ENCODE results near the gene LRRC75A. TPM values are rescaled to one million over a fixed set of nuclear protein-coding genes. Genes with fewer than 3 reads are reported as not detected.

Gene LRRC75A
- total RNA-seq, 1 donor from 2014 or later = 7.9 TPM

- no peak for DNase-seq (ENCODE audit: low spot score)
Observed at GRCh38 chr17:16473044-16474011, 18.7 kb downstream of the LRRC75A start.

DNA sequence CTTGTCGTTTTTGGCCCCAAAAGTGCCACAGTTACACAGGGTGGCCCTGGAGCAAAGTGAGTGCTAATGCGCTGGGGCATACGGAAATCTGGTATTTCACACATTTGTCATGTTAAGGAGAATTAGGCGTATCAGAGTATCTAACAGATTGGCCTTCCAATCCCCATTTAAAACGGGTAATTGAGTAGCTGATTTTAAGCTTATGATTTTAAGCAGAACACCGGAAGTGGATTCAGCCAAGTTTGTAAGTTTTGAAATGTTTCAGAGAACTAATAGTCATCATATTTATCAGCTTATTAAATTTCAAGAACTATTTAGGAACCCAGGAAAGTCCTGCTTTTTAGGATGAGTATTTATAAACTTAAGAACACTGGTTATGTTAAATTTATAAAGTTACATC lies 19.5 kb downstream of the LRRC75A start:
- DNase-seq (ENCODE audit: low spot score) = peak; percentile 36

DNA sequence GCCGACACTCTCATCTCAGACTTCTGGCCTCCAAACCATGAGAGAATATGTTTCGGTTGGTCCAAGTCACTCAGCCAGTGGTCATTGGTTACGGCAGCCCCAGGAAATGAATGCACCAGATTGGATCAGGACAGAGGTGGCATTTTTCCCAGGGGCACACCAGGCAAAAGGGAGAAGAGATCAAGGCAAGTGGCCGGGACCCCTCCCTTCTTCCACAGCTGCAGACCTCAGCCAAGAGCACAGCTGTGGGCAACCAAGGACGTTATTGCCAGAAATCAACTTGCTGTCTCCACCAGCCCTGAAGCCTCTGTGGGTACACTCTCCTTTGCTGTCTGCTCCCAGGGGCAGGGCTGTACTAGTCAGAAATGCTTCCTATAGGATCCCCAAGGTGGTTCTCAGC lies 20.7 kb downstream of the LRRC75A start:
- DNase-seq (ENCODE audit: low spot score) = no peak

DNA sequence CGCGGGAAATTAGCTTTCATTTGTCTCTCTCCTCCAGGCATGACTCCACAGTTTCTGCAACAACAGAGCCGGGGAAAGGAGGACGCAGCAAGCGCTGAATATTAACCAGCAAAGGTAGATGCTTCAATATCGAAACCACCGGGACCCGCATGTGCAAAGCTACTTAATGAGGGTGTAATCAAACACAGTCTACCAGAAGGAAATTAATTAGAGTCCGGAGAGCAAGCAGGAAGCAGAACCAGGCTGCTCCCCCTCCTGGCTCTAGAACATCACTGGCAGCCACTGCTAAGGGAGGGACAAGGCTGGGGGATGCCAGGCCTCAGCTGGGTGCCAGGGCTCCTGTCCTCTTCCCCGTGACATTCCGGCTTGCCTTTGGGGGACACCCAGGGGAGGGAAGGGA lies 21.7 kb downstream of the LRRC75A start:
- no peak for DNase-seq (ENCODE audit: low spot score)

- no peak for DNase-seq (ENCODE audit: low spot score)
Observed at GRCh38 chr17:16468428-16468992, 23.5 kb downstream of the LRRC75A start.

DNA sequence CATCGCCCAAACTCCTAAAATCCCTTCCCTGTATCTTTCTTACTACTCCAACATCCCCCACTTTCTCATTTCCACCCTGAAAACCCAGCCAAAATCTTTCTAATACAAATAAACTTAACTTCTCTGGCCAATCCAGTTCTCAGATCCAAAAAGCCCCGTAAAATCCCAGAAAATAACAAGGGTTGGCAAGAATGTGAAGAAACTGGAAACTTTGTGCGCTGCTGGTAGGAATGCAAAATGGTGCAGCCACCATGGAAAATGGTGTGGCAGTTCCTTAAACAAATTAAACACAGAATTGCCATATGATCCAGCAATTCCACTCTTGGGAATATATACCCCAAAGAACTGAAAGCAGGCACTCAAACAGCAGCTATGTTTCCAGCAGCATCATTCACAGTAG lies 24.1 kb downstream of the LRRC75A start:
- DNase-seq (ENCODE audit: low spot score) = no peak

DNA sequence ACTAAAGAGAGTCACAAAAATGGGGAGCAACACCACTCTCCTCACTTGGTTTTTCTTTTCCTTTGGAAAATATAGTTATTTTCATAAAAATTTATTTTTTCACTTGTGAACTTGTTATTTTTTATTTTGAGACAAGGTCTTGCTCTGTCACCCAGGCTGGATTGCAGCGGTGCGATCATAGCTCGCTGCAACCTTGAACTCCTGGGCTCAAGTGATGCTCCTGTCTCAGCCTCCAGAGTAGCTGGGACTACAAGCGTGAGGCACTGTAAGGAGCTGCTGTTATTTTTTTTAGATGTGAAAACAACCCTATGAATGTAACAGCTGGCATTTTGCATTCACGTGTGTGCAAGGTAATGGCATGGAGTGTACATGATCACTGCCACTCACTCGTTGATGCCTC lies 24.9 kb downstream of the LRRC75A start:
- no peak for DNase-seq (ENCODE audit: low spot score)

DNA sequence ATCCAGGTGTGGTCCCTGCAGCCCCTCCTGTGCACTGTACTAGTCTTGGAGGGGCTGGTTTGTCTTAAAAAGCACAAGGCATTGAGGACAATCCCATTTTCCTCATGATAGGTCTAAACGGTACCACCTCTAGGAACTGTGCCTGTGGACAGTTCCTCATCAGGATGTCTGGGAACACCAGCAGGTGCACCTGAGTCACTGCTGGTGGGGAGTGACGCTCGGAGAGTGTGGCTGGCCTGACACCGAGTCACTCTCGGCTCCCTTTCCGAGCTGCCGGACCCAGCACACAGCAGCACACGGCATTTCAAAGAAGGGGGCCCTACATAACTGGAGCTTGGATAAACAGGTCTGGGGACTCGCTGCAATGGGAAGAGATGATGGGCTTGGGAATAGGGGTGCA lies 25.6 kb downstream of the LRRC75A start:
- no peak for DNase-seq (ENCODE audit: low spot score)

- DNase-seq (ENCODE audit: low spot score) = peak; percentile 35
Observed at GRCh38 chr17:16465861-16466338, 26.1 kb downstream of the LRRC75A start.

DNA sequence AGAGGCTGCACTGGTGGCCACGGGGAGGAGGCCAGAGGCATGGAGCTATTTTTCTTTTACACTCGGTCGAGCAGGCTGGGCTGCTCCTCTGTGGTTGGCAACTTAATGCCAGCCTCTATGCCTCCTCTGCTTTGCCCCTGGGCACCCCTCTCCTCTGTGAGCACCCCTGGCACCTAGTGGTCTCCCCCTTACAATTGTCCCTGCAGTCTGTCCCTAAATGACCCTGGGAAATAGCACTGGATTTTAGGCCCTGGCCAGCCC lies 27.0 kb downstream of the LRRC75A start:
- DNase-seq (ENCODE audit: low spot score) = no peak

DNA sequence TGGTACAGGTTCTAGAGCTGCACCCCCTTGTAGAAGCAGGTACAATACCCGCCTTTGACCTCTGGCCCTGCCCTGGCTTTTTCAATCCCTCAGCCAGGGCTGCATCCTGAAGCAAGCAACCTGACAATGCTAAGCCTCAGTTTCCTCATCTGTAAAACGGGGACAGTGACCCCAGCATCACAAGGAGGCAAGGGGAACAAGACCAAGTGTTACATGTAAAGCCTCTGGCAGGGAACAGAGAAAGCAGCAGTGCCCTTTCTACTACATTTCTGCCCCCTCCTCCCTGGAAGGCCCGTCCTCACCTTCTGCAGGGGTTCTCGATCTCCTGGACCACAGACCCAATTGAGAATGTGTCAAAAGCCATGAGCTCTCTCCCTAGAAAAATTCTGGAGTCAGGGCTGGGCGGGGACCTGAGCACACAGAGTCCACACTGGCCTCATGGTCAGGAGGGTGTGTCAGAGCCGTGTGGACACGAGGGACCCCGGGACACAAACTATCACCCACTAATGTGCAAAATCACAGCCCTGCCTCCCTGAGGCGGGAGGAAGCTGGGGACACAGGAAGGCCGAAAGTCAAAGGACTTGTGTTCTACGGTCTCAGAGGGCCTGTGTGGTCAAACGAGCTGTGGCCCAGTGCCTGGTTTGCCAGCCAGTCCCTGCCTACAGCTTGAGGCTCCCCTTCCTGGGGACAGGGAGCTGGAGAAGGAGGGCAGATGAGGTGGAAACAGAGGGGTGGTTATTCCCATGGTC lies 27.5 kb downstream of the LRRC75A start:
- no peak for DNase-seq (ENCODE audit: low spot score)

DNA sequence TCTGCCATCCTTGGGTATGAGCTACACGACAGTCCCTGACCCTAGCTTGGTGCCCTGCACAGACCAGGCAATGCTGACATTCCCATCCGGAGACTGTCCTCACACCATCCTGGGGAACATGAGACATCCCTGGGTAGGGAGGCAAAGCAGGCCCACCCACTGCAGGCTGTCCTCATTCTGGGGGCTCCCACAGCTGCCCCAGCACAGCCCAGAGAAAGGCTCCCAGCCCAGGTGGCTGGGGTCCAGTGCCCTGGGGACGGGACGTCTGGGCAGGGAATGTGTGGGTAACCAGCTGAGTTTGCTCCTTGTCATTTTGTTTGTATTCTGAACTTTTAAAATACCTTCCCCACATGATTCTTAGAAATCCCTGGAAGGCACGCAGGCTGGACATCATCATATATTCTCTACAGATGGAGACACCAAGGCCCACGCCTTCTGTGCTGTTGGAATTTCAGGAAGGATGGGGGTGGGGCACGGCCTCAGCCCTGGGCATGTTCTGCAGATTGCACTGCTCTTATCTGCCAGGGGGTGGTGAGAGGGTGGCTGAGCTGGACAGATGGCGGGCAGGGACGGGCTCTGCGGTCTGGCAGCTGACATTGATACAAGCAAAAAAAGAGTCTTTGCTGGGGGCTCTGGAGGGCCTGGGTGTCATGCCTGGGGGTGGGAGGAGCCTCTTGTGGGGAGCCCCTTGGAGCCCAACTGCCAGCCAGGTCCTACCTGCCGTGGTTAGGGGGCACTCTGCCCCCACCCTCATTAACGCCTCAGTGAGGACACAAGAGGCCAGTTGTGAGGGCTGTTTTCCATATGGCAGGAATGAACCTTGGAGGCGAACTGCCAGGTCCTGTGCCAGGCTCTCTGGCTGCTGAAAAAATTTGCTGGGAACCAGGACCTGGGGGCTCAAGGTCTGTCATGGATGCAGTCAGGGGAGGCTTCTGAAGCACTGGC lies 28.4 kb downstream of the LRRC75A start:
- peak; percentile 88 for DNase-seq (ENCODE audit: low spot score)

- DNase-seq (ENCODE audit: low spot score) = no peak
Observed at GRCh38 chr17:16462070-16462864, 29.7 kb downstream of the LRRC75A start.

DNA sequence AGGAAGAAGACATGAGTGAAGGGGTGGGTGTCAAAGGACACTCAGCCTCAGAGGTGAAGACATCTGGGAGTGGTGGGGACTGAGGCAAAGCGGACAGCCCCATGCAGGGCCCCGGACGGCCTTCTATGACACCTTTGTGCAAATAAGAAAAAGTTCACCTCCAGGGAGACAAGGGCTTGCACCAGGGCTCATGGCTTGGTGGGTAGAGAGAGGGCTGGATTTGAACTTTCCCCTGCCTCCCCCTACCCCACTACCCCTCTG lies 30.5 kb downstream of the LRRC75A start:
- no peak for DNase-seq (ENCODE audit: low spot score)

- no peak for DNase-seq (ENCODE audit: low spot score)
Observed at GRCh38 chr17:16460796-16461605, 31.0 kb downstream of the LRRC75A start.

GRCh38 chr17:16459855-16460550 lies 32.0 kb downstream of the LRRC75A start:
- no peak for DNase-seq (ENCODE audit: low spot score)

- no peak for DNase-seq (ENCODE audit: low spot score)
Observed at GRCh38 chr17:16459271-16459670, 32.7 kb downstream of the LRRC75A start.

DNA sequence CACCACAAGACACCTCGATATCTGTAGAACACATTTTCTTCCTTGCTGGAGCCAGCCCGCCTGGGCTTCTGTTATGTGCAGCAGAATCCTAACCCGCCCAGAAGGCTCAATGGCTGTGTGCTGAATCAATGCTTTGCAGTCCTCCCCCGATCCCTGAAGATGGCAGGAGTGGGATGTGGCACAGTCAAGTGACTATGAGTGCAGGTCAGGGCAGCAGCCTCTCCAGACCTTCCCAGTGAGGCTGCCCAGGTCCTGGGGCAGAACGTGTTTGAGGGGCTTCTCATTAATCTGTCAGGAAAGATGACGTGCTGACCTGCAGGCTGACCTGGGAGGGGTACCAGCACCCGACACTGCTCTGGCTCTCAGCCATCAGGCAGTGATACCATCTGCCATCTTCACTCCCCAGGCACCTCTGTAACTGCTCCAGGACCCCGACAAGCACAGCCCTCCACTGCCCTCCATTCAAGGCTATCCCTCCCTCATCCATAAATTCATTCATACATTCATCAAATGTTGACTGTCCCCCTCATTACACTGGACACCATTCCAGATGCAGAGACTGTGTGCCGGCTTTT lies 35.2 kb downstream of the LRRC75A start:
- no peak for DNase-seq (ENCODE audit: low spot score)
